GM11168 (cell line): ENCODE measurements around the gene CD44.

Source experiments
- in situ Hi-C: fragments of 300-500 bp; cut with MboI; formaldehyde crosslinking; loops from one replicate; pipeline ENCODE4 v1.12.0; 2022; ENCODE audit warnings: low sequenced_read_pairs; ENCODE audit not compliant: unreplicated experiment

Gene CD44

DNA sequence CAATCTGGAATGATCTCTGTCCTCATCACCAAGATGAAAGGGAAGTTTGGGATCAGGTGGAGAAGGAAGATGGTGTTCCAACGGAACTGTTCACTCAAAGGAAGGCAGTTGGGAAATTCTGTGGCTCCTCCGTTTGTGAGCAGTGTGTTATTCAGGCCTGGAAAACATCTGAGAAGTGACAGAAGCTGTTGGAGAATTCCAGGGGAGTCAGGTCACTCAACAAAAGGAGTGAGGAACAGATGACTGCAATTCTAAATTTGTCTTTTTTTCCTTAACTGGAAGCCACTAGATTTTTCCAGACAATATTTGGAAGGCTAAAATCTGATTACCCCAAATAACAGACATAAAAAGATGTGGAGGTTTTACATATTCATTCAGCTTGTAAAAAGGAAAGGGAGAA, 107.8 kb downstream of the CD44 start:
- in situ Hi-C loops: no loop called here

DNA sequence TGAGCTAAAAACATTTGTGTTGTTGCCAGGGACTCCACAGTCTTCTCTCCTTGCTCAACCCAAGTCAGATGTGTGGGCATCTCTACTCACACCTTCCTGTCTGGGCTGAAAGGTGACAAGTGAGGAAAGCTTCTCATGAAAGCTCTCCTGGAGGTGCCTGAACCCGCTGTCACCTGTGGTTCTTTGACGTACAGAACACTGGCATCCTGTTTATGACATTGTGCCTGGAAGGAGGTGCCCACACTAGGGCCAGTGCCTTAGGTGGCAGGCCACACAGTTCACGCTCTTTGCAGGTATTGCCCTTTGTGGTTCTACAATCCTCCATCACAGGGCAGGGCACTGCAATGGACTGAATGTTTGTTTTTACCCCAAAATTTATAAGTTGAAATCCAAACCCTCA, 108.5 kb downstream of the CD44 start:
- in situ Hi-C loops: no loop called here

DNA sequence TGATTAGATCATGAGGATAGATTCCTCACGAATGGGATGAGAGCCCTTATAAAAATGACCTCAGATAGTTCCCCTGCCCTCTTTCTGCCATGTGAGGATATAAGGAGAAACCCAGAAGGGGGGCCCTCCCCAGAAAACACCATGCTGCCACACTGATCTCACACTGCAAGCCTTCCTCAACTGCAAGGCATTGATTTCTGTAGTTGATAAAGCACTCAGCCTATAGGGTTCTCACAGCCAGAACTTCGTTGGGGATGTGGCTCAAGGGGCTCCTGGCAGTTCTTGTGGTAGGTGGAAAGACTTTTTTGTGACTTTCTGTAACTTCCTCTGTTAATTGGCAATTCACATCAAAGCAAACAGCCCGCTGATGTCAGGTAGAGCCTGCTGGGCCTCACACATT, 108.9 kb downstream of the CD44 start:
- in situ Hi-C loops: no loop called here

- in situ Hi-C loops: no loop called here
These were observed 109.8 kb downstream of the CD44 start for GRCh38 chr11:35248558-35249323.

GRCh38 chr11:35250192-35250591, 111.2 kb downstream of the CD44 start:
- in situ Hi-C loops: no loop called here

DNA sequence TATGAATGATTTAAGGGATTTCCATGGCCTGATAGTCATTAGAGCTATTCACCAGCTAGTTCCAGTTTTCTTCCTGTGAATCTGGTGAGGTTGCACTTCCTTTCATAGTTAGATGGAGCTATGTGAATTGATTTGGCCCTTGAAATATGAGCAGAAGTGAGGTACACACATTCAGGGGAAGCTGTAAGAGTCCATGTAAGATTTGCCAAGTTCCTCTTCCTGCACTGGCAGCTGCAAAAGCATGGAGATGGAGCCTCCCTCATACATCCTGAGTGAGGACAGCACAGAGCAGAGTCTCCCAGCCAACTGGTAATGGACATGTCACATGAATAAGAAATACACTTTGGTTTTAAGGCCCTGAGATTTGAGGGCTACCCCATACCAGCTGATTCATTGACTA, 111.7 kb downstream of the CD44 start:
- in situ Hi-C loops: no loop called here

GRCh38 chr11:35253237-35253636, 114.3 kb downstream of the CD44 start:
- in situ Hi-C loops: no loop called here

GRCh38 chr11:35255514-35255913, 116.5 kb downstream of the CD44 start:
- in situ Hi-C loops: no loop called here

GRCh38 chr11:35256296-35256695, 117.3 kb downstream of the CD44 start:
- in situ Hi-C loops: no loop called here

DNA sequence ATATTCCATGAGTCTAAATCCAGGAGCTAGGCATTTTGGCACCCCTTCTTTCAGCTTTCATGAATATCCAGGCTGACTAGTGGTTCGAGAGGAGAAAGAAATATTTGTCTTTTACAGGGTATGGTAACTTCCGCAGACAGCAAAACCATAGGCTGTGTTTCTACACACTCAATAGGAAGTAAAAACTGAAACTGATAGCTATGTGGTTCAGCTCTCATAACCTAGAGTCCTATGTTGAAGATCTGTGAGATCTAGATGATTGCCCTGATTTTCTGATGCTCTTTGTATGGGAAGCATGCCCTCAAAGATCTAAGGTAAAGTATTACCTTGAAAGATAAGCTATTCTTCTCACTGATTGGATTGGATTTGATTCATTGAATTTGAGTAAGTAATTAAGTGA, 118.3 kb downstream of the CD44 start:
- in situ Hi-C loops: no loop called here

DNA sequence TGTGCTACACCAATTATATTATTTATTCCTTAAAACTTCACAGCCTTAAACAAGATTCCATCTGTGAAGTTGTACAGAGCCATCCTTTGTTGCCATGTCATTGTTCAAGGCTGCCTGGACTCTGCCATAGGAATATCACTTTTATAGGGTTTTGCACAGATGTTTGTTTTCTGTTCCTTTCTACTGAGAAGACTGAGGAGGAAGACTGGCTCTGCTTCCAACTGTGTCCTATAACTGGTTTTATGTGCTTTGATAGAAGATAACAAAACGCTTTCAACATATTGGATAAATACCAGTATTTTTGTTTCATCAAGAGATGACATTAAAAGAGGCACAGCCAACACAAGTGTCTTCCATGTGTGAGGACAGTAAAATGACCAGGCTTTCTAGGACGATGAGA, 120.6 kb downstream of the CD44 start:
- in situ Hi-C loops: no loop called here

GRCh38 chr11:35260342-35260985, 121.5 kb downstream of the CD44 start:
- in situ Hi-C loops: no loop called here

GRCh38 chr11:35261197-35261596, 122.2 kb downstream of the CD44 start:
- in situ Hi-C loops: no loop called here

DNA sequence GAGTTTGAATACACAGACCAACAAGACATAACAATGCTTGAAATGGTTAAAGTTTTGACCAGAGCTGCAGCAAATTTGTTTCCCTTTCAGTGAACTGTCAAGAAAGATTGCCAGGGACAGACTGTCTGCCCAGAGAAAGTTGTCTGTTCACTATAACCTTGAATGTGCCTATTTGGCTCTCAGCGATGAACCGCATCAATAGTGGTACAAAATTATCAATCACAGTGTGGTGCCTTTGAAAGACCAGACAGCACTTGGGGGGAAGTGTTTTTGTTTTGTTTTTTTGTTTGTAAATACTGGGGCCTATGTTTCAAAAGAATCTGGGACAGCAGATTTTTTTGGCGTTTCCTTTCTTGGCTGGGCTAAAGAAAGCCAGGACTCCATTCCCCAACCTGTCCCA, 123.1 kb downstream of the CD44 start:
- in situ Hi-C loops: no loop called here

DNA sequence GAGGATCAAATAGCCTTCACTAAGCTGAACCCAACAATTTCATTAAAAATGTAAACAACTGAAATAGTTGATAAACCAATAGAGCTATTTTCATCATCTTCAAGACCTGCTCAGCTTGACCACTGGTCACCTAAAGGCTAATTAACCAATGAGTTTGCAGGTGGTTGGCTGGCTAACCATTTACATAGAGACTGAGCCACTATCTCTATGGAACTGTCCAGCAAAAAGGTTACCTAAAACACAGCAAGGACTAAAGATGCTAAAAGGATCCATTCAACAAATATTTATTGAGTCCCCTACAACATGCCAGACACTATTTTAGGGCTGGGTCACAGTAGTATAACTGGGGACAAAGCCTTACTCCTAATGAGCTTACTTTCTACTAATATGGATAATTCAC, 123.8 kb downstream of the CD44 start:
- in situ Hi-C loops: no loop called here

DNA sequence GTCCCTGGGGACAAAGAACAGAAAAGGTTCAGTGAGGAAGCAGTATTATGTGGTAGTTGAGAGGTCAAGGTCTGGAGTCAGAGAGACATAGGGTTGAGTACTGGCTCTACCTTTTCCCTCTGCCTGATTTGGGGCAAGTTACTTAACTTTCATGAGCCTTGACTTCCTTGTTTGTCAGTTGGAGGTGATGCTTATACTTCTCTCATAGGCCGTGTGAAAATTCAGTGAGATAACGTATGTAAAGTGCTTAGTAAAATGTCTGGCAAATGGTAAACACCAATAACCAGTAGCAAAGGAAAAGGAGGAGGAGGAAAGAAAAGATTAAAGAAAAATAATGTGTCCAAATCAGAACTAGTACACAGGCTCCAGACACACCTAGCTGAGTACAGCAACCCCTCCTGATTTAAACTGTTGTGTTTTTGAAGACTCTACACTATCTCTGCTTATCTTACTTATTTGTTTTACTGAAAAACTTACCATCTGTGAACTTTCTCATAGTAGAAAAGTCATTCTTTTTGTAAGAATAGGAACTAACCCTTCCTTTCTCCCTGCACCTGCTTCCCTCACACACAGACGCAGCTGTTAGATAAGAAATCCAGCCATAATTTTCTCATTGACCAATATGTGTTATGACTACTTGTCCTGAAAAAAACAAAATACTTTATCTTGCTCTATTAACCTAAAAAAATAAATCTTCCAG, 126.9 kb downstream of the CD44 start:
- in situ Hi-C loops: no loop called here

- in situ Hi-C loops: no loop called here
These were observed 128.5 kb downstream of the CD44 start for GRCh38 chr11:35267504-35267903.

DNA sequence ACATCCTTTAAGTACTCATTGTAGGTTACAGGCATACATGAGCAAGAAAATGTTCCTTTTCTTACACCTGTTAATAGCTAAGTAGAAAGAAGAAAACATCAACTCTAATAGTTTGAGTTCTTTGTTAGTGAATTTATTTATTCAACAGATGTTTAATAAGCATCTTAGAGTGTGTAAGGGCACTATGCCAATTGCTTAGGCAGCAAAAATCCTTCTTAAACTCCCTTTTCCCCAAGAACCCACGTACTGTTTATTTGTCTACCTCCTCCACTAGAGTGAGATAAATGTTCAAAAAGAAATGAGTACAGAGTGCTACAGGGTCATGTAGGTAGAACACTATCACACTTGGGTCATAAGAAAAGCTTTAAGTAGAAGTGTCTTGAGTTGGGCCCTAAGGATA, 131.4 kb downstream of the CD44 start:
- in situ Hi-C loops: no loop called here

- in situ Hi-C loops: no loop called here
These were observed 132.1 kb downstream of the CD44 start for GRCh38 chr11:35271031-35271430.

DNA sequence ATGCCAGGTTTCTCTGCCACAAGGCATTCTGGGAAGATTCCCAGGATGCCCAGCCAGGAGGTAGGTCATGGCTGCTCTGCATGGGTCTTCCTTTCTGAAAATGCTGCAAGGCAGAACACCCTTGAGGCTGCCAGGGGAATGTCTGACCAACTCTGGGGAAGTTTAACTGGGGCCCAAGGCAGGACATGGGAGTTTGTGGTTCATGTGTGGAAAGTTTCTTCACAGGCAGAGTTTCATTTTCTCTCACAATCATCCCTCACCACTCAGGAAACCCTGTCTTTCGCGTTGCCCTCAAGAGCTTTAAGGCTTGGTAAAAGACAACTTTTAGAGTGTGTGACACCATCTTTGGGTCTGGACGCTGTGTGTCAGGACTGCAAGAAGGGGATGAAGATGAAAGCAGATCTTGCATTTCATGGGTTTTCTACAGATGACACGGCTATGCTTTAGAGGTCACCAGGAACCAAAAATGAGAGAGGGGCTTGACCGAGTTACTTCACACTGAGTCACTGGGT, 133.5 kb downstream of the CD44 start:
- in situ Hi-C loops: no loop called here
